ENCODE results near the gene ROR1. TPM values are rescaled to one million over a fixed set of nuclear protein-coding genes. Genes with fewer than 3 reads are reported as not detected.

Gene ROR1
- total and polyA plus RNA-seq, 9 of the 15 experiments (the other 6 are each of a cell fraction or from before 2014, with no cell fraction given), result 0.02 TPM; not detected in 8

- Histone ChIP-seq H3K4me3 (no peak overlapping the region), H3K9ac (ENCODE audit: insufficient read depth in 1 of 2, low read depth in 2 of 2, low read length in 2 of 2) (no peak overlapping the region), H3K36me3 (ENCODE audit: control insufficient read depth, insufficient read depth, low read length) (no peaks in the 10 kb centered on the region), H2AFZ (ENCODE audit: low read depth, low read length) (no peak overlapping the region), H3K4me2 (ENCODE audit: insufficient read depth, low read length) (no peak overlapping the region), H3K79me2 (ENCODE audit: control insufficient read depth, insufficient read depth, low read length) (no peaks in the 10 kb centered on the region), H3K4me1 (replicated peaks in 1 of 2; ENCODE audit: control insufficient read depth in 2 of 2, insufficient read depth in 2 of 2, low read length in 2 of 2) (no peaks in the 10 kb centered on the region), H3K27me3 (ENCODE audit: control insufficient read depth in 2 of 2, insufficient read depth in 2 of 2, low read length in 2 of 2) (no peaks in the 10 kb centered on the region), H3K27ac (ENCODE audit: extremely low read depth, low read depth, low read length) (no peak overlapping the region), H3K9me1 (ENCODE audit: control insufficient read depth, insufficient read depth, low read length) (no peaks in the 10 kb centered on the region), H3K9me3 (replicated peaks; ENCODE audit: control insufficient read depth, insufficient read depth, low read depth, low read length) (no peaks in the 10 kb centered on the region), H4K20me1 (replicated peaks; ENCODE audit: control insufficient read depth, insufficient read depth, low read length) (no peaks in the 10 kb centered on the region)
- ATAC-seq, result no peak
- BruUV-seq (replicated peaks), result no TSS peak
- intact Hi-C loops (cut with micrococcal nuclease) (no loop called here), in situ Hi-C loops (cut with MboI) (no loop called here)
- DNase-seq (ENCODE audit: extremely low read depth in 1 of 4, low spot score in 3 of 4), result no peak
- no peak for FAIRE-seq
- ChIA-PET CTCF (ENCODE audit: low intra/inter-chr PET ratio) (no interaction called here), POLR2A (no interaction called here)
- 0% methylated on average over 3 of the region's 3 CpGs for WGBS (ENCODE audit: insufficient coverage, low coverage, missing lambda C conversion rate)
- TF ChIP-seq MAFF (IDR thresholded peaks at IDR 0.05; ENCODE audit: low read length) (no peak), ATF6 (CRISPR knock-in tag; IDR thresholded peaks at IDR 0.05) (no peak), U2AF1 (optimal IDR thresholded peaks at IDR 0.05; ENCODE audit: low read depth, low read length) (no peak), FOXK1 (CRISPR knock-in tag; IDR thresholded peaks at IDR 0.05; ENCODE audit: borderline replicate concordance) (no peak), CREB5 (CRISPR knock-in tag; IDR thresholded peaks at IDR 0.05) (no peak), PHF8 (IDR thresholded peaks at IDR 0.05; ENCODE audit: borderline replicate concordance, low read length) (no peak), PTBP1 (IDR thresholded peaks at IDR 0.05; ENCODE audit: low read depth, low read length) (no peak), CREM (IDR thresholded peaks at IDR 0.05; ENCODE audit: low read depth) (no peak), ZZZ3 (IDR thresholded peaks at IDR 0.05) (no peak), MCM7 (IDR thresholded peaks at IDR 0.05) (no peak), ZNF282 (CRISPR knock-in tag; IDR thresholded peaks at IDR 0.05) (no peak), MTF1 (CRISPR knock-in tag; IDR thresholded peaks at IDR 0.05; ENCODE audit: borderline replicate concordance) (no peak), KDM2B (CRISPR knock-in tag; IDR thresholded peaks at IDR 0.05) (no peak), ZNF395 (CRISPR knock-in tag; IDR thresholded peaks at IDR 0.05) (no peak), RBM17 (IDR thresholded peaks at IDR 0.05; ENCODE audit: borderline replicate concordance, low read depth, low read length) (no peak)
Observed at GRCh38 chr1:63802109-63802508, 28.3 kb downstream of the ROR1 start.
